A673 (cell line): ENCODE data around the gene TSPAN2. TPM values are rescaled to one million over a fixed set of nuclear protein-coding genes. Genes with fewer than 3 reads are reported as not detected.

Source experiments
- BruUV-seq: library from RNA; stranded (reverse); fragments of 400-500 nt; replicated peaks from 2 replicates; lab custom pipeline; 2021; lab: Mats Ljungman, UMichigan
- CTCF ChIA-PET: fragments of 300-600 bp; sonication (Branson Sonifier 250); formaldehyde crosslinking; loops from one replicate; lab custom pipeline; 2022; ENCODE audit warnings: antibody characterized with exemption; lab: Charles Lee
- POLR2A ChIA-PET: fragments of 300-600 bp; sonication (Branson Sonifier 250); formaldehyde crosslinking; loops from one replicate; lab custom pipeline; 2022; ENCODE audit warnings: antibody characterized with exemption; ENCODE audit not compliant: low non-redundant PET; lab: Charles Lee
- DNase-seq: peaks from one replicate; pipeline ENCODE4 v3.0.0-alpha.2; 2015; ENCODE audit warnings: low spot score
- H3K27ac ChIP-seq: fragments of 200-600 bp; sonication (generic); 2 replicates; pipeline ENCODE4 v1.5.1; 2016; ENCODE audit warnings: mixed run types, low read depth, mild to moderate bottlenecking, mixed read lengths, antibody characterized with exemption, low read length; ENCODE audit not compliant: poor library complexity, severe bottlenecking
- H3K27me3 ChIP-seq: fragments of 200-600 bp; sonication (generic); replicated peaks from 2 replicates; pipeline ENCODE4 v1.6.1; 2017; ENCODE audit warnings: mixed run types, low read depth, mild to moderate bottlenecking, mixed read lengths, antibody characterized with exemption, low read length; ENCODE audit not compliant: insufficient read depth, poor library complexity
- H3K36me3 ChIP-seq: fragments of 200-600 bp; sonication (generic); 2 replicates; pipeline ENCODE4 v1.6.1; 2016; ENCODE audit warnings: mixed run types, mild to moderate bottlenecking, mixed read lengths, antibody characterized with exemption, low read length; ENCODE audit not compliant: insufficient read depth, poor library complexity, severe bottlenecking
- H3K4me1 ChIP-seq: fragments of 200-600 bp; sonication (generic); 2 replicates; pipeline ENCODE4 v1.6.1; 2017; ENCODE audit warnings: mixed run types, mild to moderate bottlenecking, mixed read lengths, antibody characterized with exemption, low read length; ENCODE audit not compliant: insufficient read depth, poor library complexity, severe bottlenecking
- H3K4me3 ChIP-seq: fragments of 200-600 bp; sonication (generic); 2 replicates; pipeline ENCODE4 v1.5.1; 2016; ENCODE audit warnings: low read depth, mixed run types, mild to moderate bottlenecking, mixed read lengths, low read length; ENCODE audit not compliant: poor library complexity, severe bottlenecking
- H3K9me3 ChIP-seq: fragments of 200-600 bp; sonication (generic); 2 replicates; pipeline ENCODE4 v1.6.1; 2016; ENCODE audit warnings: mixed run types, low read depth, mild to moderate bottlenecking, mixed read lengths, antibody characterized with exemption, low read length; ENCODE audit not compliant: poor library complexity, severe bottlenecking
- EZH2 ChIP-seq: fragments of 200-600 bp; sonication (generic); IDR thresholded peaks from 2 replicates; pipeline ENCODE4 v1.6.1; 2017; ENCODE audit warnings: borderline replicate concordance, low read depth, mild to moderate bottlenecking, mixed read lengths, antibody characterized with exemption, low read length; ENCODE audit not compliant: poor library complexity, severe bottlenecking
- intact Hi-C: fragments of 100-400 bp; cut with micrococcal nuclease; formaldehyde crosslinking; loops from one replicate; pipeline ENCODE4 v1.10.0; 2022; ENCODE audit not compliant: unreplicated experiment
- total RNA-seq: library from RNA; stranded (reverse); gene quantifications from 2 replicates; pipeline ENCODE4 v1.2.3, GENCODE V29; 2021
- TF ChIP-seq, protein P1 (sequence below): fragments of 300-800, 200-600 bp; sonication (generic); conservative IDR thresholded peaks from 2 replicates; pipeline ENCODE4 v1.5.1; 2017; ENCODE audit warnings: low read depth, mild to moderate bottlenecking, antibody characterized with exemption, low read length, moderate library complexity, mixed read lengths

The TSPAN2 gene
- total RNA-seq, 1 experiment from 2014 or later = 2.8 TPM

DNA sequence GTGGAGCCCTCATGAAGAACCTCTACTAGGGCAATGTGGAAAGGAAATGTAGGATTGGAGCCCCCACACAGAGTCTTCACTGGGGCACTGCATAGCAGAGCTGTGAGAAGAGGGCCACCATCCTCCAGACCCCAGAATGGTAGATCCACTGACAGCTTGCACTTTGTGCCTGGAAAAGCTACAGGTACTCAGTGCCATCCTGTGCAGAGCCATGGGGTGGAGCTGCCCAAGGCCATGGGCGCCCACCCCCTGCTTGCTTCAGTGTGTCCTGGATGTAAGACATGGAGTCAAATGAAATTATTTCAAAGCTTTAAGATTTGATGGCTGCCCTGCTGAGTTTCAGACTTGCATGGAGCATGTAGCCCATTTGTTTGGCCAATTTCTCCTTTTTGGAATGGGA is 76.9 kb downstream of the TSPAN2 start:
- no peaks in the 10 kb centered on the region for H3K4me1 ChIP-seq
- no peaks in the 10 kb centered on the region for H3K36me3 ChIP-seq
- CTCF ChIA-PET = no interaction called here
- POLR2A ChIA-PET = no interaction called here
- BruUV-seq = no TSS peak
- no peaks in the 10 kb centered on the region for H3K27me3 ChIP-seq
- no peak for TF ChIP-seq EZH2
- TF ChIP-seq, protein P1, sequence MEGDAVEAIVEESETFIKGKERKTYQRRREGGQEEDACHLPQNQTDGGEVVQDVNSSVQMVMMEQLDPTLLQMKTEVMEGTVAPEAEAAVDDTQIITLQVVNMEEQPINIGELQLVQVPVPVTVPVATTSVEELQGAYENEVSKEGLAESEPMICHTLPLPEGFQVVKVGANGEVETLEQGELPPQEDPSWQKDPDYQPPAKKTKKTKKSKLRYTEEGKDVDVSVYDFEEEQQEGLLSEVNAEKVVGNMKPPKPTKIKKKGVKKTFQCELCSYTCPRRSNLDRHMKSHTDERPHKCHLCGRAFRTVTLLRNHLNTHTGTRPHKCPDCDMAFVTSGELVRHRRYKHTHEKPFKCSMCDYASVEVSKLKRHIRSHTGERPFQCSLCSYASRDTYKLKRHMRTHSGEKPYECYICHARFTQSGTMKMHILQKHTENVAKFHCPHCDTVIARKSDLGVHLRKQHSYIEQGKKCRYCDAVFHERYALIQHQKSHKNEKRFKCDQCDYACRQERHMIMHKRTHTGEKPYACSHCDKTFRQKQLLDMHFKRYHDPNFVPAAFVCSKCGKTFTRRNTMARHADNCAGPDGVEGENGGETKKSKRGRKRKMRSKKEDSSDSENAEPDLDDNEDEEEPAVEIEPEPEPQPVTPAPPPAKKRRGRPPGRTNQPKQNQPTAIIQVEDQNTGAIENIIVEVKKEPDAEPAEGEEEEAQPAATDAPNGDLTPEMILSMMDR = no peak
- no peak overlapping the region for H3K4me3 ChIP-seq
- H3K27ac ChIP-seq = no peak overlapping the region
- no peaks in the 10 kb centered on the region for H3K9me3 ChIP-seq
- no peak for DNase-seq
- intact Hi-C loops = no loop called here

DNA sequence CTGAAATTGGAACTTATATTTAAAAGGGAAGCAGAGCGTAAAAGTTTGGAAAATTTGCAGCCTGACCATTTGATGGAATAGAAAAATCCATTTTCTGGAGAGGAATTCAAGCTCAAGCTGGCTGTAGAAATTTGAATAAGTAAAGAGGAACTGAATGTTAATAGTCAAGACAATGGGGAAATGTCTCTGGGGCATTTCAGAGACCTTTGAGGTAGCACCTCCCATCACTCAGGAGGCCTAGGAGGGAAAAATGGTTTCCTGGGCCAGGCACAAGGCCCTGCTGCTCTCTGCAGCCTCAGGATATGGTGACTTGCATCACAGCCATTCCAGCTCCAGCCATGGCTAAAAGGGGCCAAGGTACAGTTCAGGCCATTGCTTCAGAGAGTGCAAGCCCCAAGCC is 77.3 kb downstream of the TSPAN2 start:
- H3K4me1 ChIP-seq = no peaks in the 10 kb centered on the region
- BruUV-seq = no TSS peak
- H3K4me3 ChIP-seq = no peak overlapping the region
- ChIA-PET CTCF (no interaction called here), POLR2A (no interaction called here)
- no peak for DNase-seq
- H3K27me3 ChIP-seq = no peaks in the 10 kb centered on the region
- no peak overlapping the region for H3K27ac ChIP-seq
- intact Hi-C loops = no loop called here
- H3K36me3 ChIP-seq = no peaks in the 10 kb centered on the region
- no peak for TF ChIP-seq EZH2
- TF ChIP-seq, protein P1 = no peak
- no peaks in the 10 kb centered on the region for H3K9me3 ChIP-seq

DNA sequence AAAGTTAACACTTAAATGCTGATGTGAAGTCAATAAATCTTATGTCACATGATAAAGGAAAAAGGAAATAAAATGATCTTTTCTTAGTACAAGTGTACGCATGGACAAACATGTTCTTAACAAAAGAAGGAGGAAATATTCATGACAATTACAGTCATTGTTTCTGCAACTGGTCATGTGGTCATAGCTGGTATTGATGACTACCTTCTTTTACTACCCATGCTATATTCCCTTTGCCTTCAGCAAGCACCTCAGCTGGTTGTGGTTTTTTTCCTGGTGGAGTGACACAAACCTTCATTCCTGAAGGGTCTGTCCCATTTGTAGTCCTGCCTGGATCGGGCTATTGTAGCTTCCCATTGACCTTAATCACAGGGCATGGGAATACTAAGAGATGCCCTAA is 83.1 kb downstream of the TSPAN2 start:
- Histone ChIP-seq H3K9me3 (no peaks in the 10 kb centered on the region), H3K4me3 (no peak overlapping the region), H3K4me1 (no peaks in the 10 kb centered on the region), H3K36me3 (no peaks in the 10 kb centered on the region), H3K27me3 (peaks cover 8% of the 10 kb centered on the region), H3K27ac (no peak overlapping the region)
- DNase-seq = no peak
- intact Hi-C loops = no loop called here
- TF ChIP-seq EZH2 = no peak
- TF ChIP-seq, protein P1 = no peak
- POLR2A ChIA-PET = no interaction called here
- BruUV-seq = no TSS peak
- CTCF ChIA-PET = no interaction called here

Other genes starting within 250 kb of the TSPAN2 start
- gene SYCP1, start 234.6 kb downstream of the TSPAN2 start, total RNA-seq = 0.41 TPM in 1 of 2 replicates, not detected in the other
- not detected in 2 replicates for gene TSHB, start 59.7 kb downstream of the TSPAN2 start, total RNA-seq
- gene NGF, start 248.7 kb upstream of the TSPAN2 start, total RNA-seq = 0.39 and 0.47 TPM in 2 replicates